ENCODE data around the gene RERE. TPM values are rescaled to one million over a fixed set of nuclear protein-coding genes. Genes with fewer than 3 reads are reported as not detected.
A peak's percentile ranks its signal among the peaks of the same experiment; 100 is the strongest.

The RERE gene
- total RNA-seq, 2 donors from 2014 or later: 96.0 to 105 TPM

GRCh38 chr1:8416881-8417280 is 400.6 kb downstream of the RERE start:
- no peak overlapping the region for H3K27ac ChIP-seq
- H3K4me3 ChIP-seq: no peak overlapping the region
- no peak for TF ChIP-seq CTCF (IDR thresholded peaks at IDR 0.05)
- no peak overlapping the region for H3K9ac ChIP-seq (ENCODE audit: low read depth in 2 of 2, low read length in 2 of 2)
- DNase-seq: no peak
- intact Hi-C loops (cut with DNase I): no loop called here
- H3K27me3 ChIP-seq: no peaks in the 10 kb centered on the region
- no peaks in the 10 kb centered on the region for H3K36me3 ChIP-seq
- H3K4me1 ChIP-seq: peaks cover 33% of the 10 kb centered on the region
- H3K9me3 ChIP-seq: no peaks in the 10 kb centered on the region

GRCh38 chr1:8415526-8416278 is 401.7 kb downstream of the RERE start:
- H3K27ac ChIP-seq: peak overlapping the region; percentile 19
- no peaks in the 10 kb centered on the region for H3K36me3 ChIP-seq
- no peak for DNase-seq
- H3K27me3 ChIP-seq: no peaks in the 10 kb centered on the region
- no peak for TF ChIP-seq CTCF (IDR thresholded peaks at IDR 0.05)
- H3K9ac ChIP-seq (ENCODE audit: low read depth in 2 of 2, low read length in 2 of 2): peak overlapping the region in 1 of 2 donors; percentile 36
- H3K9me3 ChIP-seq: no peaks in the 10 kb centered on the region
- H3K4me3 ChIP-seq: no peak overlapping the region
- intact Hi-C loops (cut with DNase I): no loop called here
- peaks cover 39% of the 10 kb centered on the region for H3K4me1 ChIP-seq

GRCh38 chr1:8412183-8412831 is 405.1 kb downstream of the RERE start:
- H3K9me3 ChIP-seq: no peaks in the 10 kb centered on the region
- H3K9ac ChIP-seq (ENCODE audit: low read depth in 2 of 2, low read length in 2 of 2): peak overlapping the region in 1 of 2 donors; percentile 38
- DNase-seq: no peak
- H3K4me1 ChIP-seq: peaks cover 46% of the 10 kb centered on the region
- no peaks in the 10 kb centered on the region for H3K36me3 ChIP-seq
- no peak for TF ChIP-seq CTCF (IDR thresholded peaks at IDR 0.05)
- no peak overlapping the region for H3K4me3 ChIP-seq
- no peaks in the 10 kb centered on the region for H3K27me3 ChIP-seq
- H3K27ac ChIP-seq: peak overlapping the region; percentile 69
- intact Hi-C loops (cut with DNase I): no loop called here

GRCh38 chr1:8411803-8412182 is 405.6 kb downstream of the RERE start:
- no peak for DNase-seq
- Histone ChIP-seq H3K9me3 (no peaks in the 10 kb centered on the region), H3K9ac (ENCODE audit: low read depth in 2 of 2, low read length in 2 of 2) (peak overlapping the region in 1 of 2 donors; percentile 13), H3K36me3 (no peaks in the 10 kb centered on the region), H3K27ac (peak overlapping the region; percentile 69), H3K4me1 (peaks cover 43% of the 10 kb centered on the region), H3K27me3 (no peaks in the 10 kb centered on the region), H3K4me3 (no peak overlapping the region)
- intact Hi-C loops (cut with DNase I): no loop called here
- no peak for TF ChIP-seq CTCF (IDR thresholded peaks at IDR 0.05)

- Histone ChIP-seq H3K27me3 (no peaks in the 10 kb centered on the region), H3K9me3 (no peaks in the 10 kb centered on the region), H3K36me3 (no peaks in the 10 kb centered on the region), H3K4me1 (peaks cover 41% of the 10 kb centered on the region), H3K27ac (no peak overlapping the region), H3K9ac (ENCODE audit: low read depth in 2 of 2, low read length in 2 of 2) (no peak overlapping the region), H3K4me3 (no peak overlapping the region)
- intact Hi-C loops (cut with DNase I): no loop called here
- TF ChIP-seq CTCF (IDR thresholded peaks at IDR 0.05): no peak
- no peak for DNase-seq
Observed at GRCh38 chr1:8410791-8411190, 406.6 kb downstream of the RERE start.
